ENCODE data around the gene ISM1. TPM values are rescaled to one million over a fixed set of nuclear protein-coding genes. Genes with fewer than 3 reads are reported as not detected.

The ISM1 gene
- total RNA-seq, 1 experiment from 2014 or later, result 0.20 TPM

- Histone ChIP-seq H4K5ac (ENCODE audit: insufficient read length, low read depth, low read length) (no peak overlapping the region), H3K14ac (ENCODE audit: insufficient read depth, low read length) (no peak overlapping the region), H2AFZ (ENCODE audit: low read length) (no peak overlapping the region), H2BK12ac (ENCODE audit: insufficient read length, low read depth, low read length) (no peak overlapping the region), H2BK120ac (ENCODE audit: low read depth, low read length, poor library complexity, severe bottlenecking) (no peak overlapping the region), H3K4me1 (ENCODE audit: insufficient read depth, low read length) (no peaks in the 10 kb centered on the region), H2AK5ac (ENCODE audit: insufficient read length, low read length) (no peak overlapping the region), H3K79me1 (ENCODE audit: insufficient read depth, low read depth, low read length, poor library complexity, severe bottlenecking) (no peaks in the 10 kb centered on the region), H3K9ac (ENCODE audit: extremely low read depth, insufficient read length, low read length) (no peak overlapping the region), H3K23ac (ENCODE audit: insufficient read length, low read depth, low read length) (no peak overlapping the region), H3K27me3 (ENCODE audit: insufficient read depth, low read length) (no peaks in the 10 kb centered on the region), H2BK20ac (ENCODE audit: low read depth, low read length, poor library complexity, severe bottlenecking) (no peak overlapping the region), H3K4ac (ENCODE audit: low read depth, low read length) (no peak overlapping the region), H3K27ac (ENCODE audit: insufficient read length, low read depth, low read length) (no peak overlapping the region), H2BK15ac (ENCODE audit: low read depth, low read length) (no peak overlapping the region), H3K56ac (ENCODE audit: insufficient read length, low read depth, low read length) (no peak overlapping the region), H3K9me3 (ENCODE audit: control insufficient read depth, low read depth, low read length) (no peaks in the 10 kb centered on the region), H4K8ac (replicated peaks; ENCODE audit: insufficient read length, low read depth, low read length) (no peak overlapping the region), H3K23me2 (ENCODE audit: insufficient read length, low read depth, low read length, poor library complexity, severe bottlenecking) (no peaks in the 10 kb centered on the region), H4K20me1 (ENCODE audit: control insufficient read depth, insufficient read depth, insufficient read length) (no peaks in the 10 kb centered on the region), H3K79me2 (ENCODE audit: insufficient read depth, low read length) (no peaks in the 10 kb centered on the region), H4K91ac (ENCODE audit: insufficient read length, low read depth, low read length) (no peak overlapping the region), H3T11ph (ENCODE audit: low read length) (no peak overlapping the region), H2BK5ac (ENCODE audit: insufficient read length, low read length) (no peak overlapping the region), H3K4me2 (ENCODE audit: insufficient read depth, insufficient read length, low read length) (no peak overlapping the region), H3K18ac (ENCODE audit: insufficient read length, low read depth, low read length) (no peak overlapping the region)
- Mint-ChIP-seq H3K4me1 (peaks cover 6 to 8% of the 10 kb centered on the region in 2 experiments), H3K27me3 (ENCODE audit: low read depth) (peaks cover 17% of the 10 kb centered on the region), H3K36me3 (ENCODE audit: insufficient read depth in 1 of 3, low read depth in 3 of 3) (no peaks in the 10 kb centered on the region), H3K27ac (no peak overlapping the region), H3K4me3 (no peak overlapping the region), H3K9me3 (no peaks in the 10 kb centered on the region)
- DNase-seq, result no peak
- WGBS (ENCODE audit: extremely low coverage, insufficient read length, low lambda C conversion rate), result no CpG with 5 or more reads among the region's 10 CpGs
- TF ChIP-seq CTCF (conservative IDR thresholded peaks at IDR 0.05), result no peak
These were observed 51.2 kb downstream of the ISM1 start for GRCh38 chr20:13271977-13272975.

Measured in H9 (cell line).